Kidney capillary endothelial cell (primary cell): ENCODE measurements around the gene CHURC1.
A peak's percentile ranks its signal among the peaks of the same experiment; 100 is the strongest.

Experiments
- DNase-seq: peaks from one replicate; pipeline ENCODE4 v3.0.0-alpha.2; 2018; ENCODE audit warnings: low spot score

CHURC1 gene

GRCh38 chr14:64914237-64915028 lies at the start of gene CHURC1:
TSS of gene CHURC1 (plus strand) at chr14:64914455. CDS start at chr14:64914496, 41 bp downstream.
- peak; percentile 99 for DNase-seq

- no peak for DNase-seq
Measured at GRCh38 chr14:64865109-64865508, 49.1 kb upstream of the CHURC1 start.

- no peak for DNase-seq
Measured at GRCh38 chr14:64865992-64866391, 48.3 kb upstream of the CHURC1 start.

- no peak for DNase-seq
Measured at GRCh38 chr14:64867182-64867581, 47.1 kb upstream of the CHURC1 start.

GRCh38 chr14:64868379-64868778 lies 45.9 kb upstream of the CHURC1 start:
- no peak for DNase-seq

GRCh38 chr14:64868841-64869240 lies 45.4 kb upstream of the CHURC1 start:
- DNase-seq = no peak

- no peak for DNase-seq
Measured at GRCh38 chr14:64870160-64870559, 44.1 kb upstream of the CHURC1 start.

- DNase-seq = no peak
Measured at GRCh38 chr14:64871344-64871743, 42.9 kb upstream of the CHURC1 start.

- no peak for DNase-seq
Measured at GRCh38 chr14:64873506-64874219, 40.6 kb upstream of the CHURC1 start.

- DNase-seq = no peak
Measured at GRCh38 chr14:64875350-64875749, 38.9 kb upstream of the CHURC1 start.

- DNase-seq = no peak
Measured at GRCh38 chr14:64877846-64878245, 36.4 kb upstream of the CHURC1 start.

GRCh38 chr14:64878837-64879634 lies 35.2 kb upstream of the CHURC1 start:
- no peak for DNase-seq

- DNase-seq = no peak
Measured at GRCh38 chr14:64879635-64880220, 34.5 kb upstream of the CHURC1 start, which contains the start of gene SPTB. TSS of gene SPTB (minus strand) at chr14:64879907. CDS start at chr14:64823094, 56,813 bp downstream.

GRCh38 chr14:64880221-64881121 lies 33.8 kb upstream of the CHURC1 start:
- DNase-seq = no peak

GRCh38 chr14:64885559-64885958 lies 28.7 kb upstream of the CHURC1 start:
- no peak for DNase-seq

- no peak for DNase-seq
Measured at GRCh38 chr14:64889352-64889751, 24.9 kb upstream of the CHURC1 start.

GRCh38 chr14:64891173-64891838 lies 22.9 kb upstream of the CHURC1 start:
- no peak for DNase-seq

- DNase-seq = peak; percentile 48
Measured at GRCh38 chr14:64891839-64892375, 22.3 kb upstream of the CHURC1 start.

- DNase-seq = no peak
Measured at GRCh38 chr14:64899958-64900357, 14.3 kb upstream of the CHURC1 start.

- DNase-seq = no peak
Measured at GRCh38 chr14:64906022-64906421, 8.2 kb upstream of the CHURC1 start.
